ENCODE measurements around the gene CHMP2B. TPM values are rescaled to one million over a fixed set of nuclear protein-coding genes. Genes with fewer than 3 reads are reported as not detected.

CHMP2B gene
- total RNA-seq, 1 experiment from 2014 or later = 54.3 TPM

DNA sequence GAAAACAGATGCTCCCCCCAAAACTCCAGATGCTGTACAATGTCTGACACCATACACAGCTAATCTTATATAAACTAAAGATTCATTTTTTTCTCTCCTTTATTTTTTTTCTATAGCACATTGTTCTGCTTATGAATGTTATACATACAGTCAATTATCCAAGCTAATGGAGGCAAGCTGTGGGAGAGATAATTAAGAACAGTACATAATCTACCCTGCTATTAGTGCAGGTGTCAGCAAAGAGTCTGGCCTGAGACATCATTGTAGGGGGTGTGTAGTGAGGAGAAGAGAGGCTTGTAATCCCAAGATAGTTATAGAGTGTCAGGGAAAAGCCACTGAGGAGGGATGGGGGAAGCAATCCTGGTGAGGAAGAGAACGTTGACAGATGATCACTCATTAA lies 25.4 kb upstream of the CHMP2B start:
- TF ChIP-seq ATF3 (IDR thresholded peaks at IDR 0.05) = no peak
- no peak for TF ChIP-seq EZH2 (IDR thresholded peaks at IDR 0.05)
- TF ChIP-seq REST (IDR thresholded peaks at IDR 0.05; ENCODE audit: low read depth) = no peak
- no peak for TF ChIP-seq POLR2A (IDR thresholded peaks at IDR 0.05; ENCODE audit: borderline replicate concordance, extremely low read depth, insufficient read depth, insufficient read length)
- TF ChIP-seq EGR1 (IDR thresholded peaks at IDR 0.05; ENCODE audit: low read depth) = no peak
- TF ChIP-seq POLR2AphosphoS5 (IDR thresholded peaks at IDR 0.05; ENCODE audit: low read depth, low read length) = no peak
- TF ChIP-seq JUND (IDR thresholded peaks at IDR 0.05) = no peak
- BruUV-seq (replicated peaks) = no TSS peak
- POLR2A ChIA-PET = no interaction called here
- H3K4me2 ChIP-seq (ENCODE audit: low read length) = no peak overlapping the region
- RAD21 ChIA-PET (ENCODE audit: low non-redundant PET in 1 of 2, low total read pairs in 2 of 2, uncharacterized antibody in 2 of 2, unreplicated experiment in 2 of 2) = no interaction called here
- H2AFZ ChIP-seq (ENCODE audit: low read depth, low read length, poor library complexity, severe bottlenecking) = no peak overlapping the region
- H3K79me2 ChIP-seq (ENCODE audit: insufficient read depth, low read length) = no peaks in the 10 kb centered on the region
- no peaks in the 10 kb centered on the region for H3K36me3 ChIP-seq (ENCODE audit: control insufficient read depth in 1 of 2, insufficient read depth in 2 of 2, low read length in 2 of 2)
- H3K4me3 ChIP-seq (replicated peaks in 1 of 2; ENCODE audit: low read depth in 1 of 2, low read length in 2 of 2) = no peak overlapping the region
- no peaks in the 10 kb centered on the region for H4K20me1 ChIP-seq (ENCODE audit: insufficient read depth)
- CTCF ChIA-PET = no interaction called here
- H3K27ac ChIP-seq (ENCODE audit: low read depth, low read length) = no peak overlapping the region
- H3K9me3 ChIP-seq (ENCODE audit: control insufficient read depth in 1 of 2, insufficient read depth in 1 of 2, low read depth in 1 of 2, low read length in 2 of 2) = no peaks in the 10 kb centered on the region
- no peaks in the 10 kb centered on the region for H3K27me3 ChIP-seq (ENCODE audit: insufficient read depth, low read length)
- H3K4me1 ChIP-seq (ENCODE audit: control insufficient read depth in 1 of 2, insufficient read depth in 2 of 2, low read length in 2 of 2) = peaks cover 2 to 13% of the 10 kb centered on the region in 2 experiments; a peak in 2 of 4 replicates
- no peaks in the 10 kb centered on the region for H3K9me2 ChIP-seq (ENCODE audit: insufficient read depth)
- H3K9ac ChIP-seq (ENCODE audit: low read length) = no peak overlapping the region
- ATAC-seq (no peak), DNase-seq (ENCODE audit: low read depth, low spot score) (no peak)
- intact Hi-C loops (cut with micrococcal nuclease) = no loop called here

DNA sequence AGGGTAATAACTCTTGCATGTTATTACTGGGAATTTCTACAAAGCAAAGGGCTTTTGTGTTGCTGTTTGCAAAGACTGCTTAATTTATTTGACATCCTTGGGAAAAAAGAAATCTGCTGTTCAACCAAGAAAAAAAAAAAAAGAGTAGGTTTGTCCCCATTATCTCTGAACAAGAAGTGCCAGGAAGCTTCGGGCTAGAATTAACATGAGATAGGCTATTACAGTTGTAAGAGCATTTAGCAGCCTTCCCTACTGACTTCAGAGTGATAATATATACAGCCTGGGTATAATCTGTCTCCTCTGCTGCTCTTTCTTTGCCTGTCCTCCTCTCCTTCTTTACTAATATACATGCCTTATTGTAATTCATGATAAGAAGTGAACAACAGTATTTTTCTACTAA lies 23.3 kb upstream of the CHMP2B start:
- H2AFZ ChIP-seq (ENCODE audit: low read depth, low read length, poor library complexity, severe bottlenecking) = no peak overlapping the region
- no peak overlapping the region for H3K27ac ChIP-seq (ENCODE audit: low read depth, low read length)
- no TSS peak for BruUV-seq (replicated peaks)
- no peak overlapping the region for H3K4me3 ChIP-seq (replicated peaks in 1 of 2; ENCODE audit: low read depth in 1 of 2, low read length in 2 of 2)
- H4K20me1 ChIP-seq (ENCODE audit: insufficient read depth) = no peaks in the 10 kb centered on the region
- no peaks in the 10 kb centered on the region for H3K9me3 ChIP-seq (ENCODE audit: control insufficient read depth in 1 of 2, insufficient read depth in 1 of 2, low read depth in 1 of 2, low read length in 2 of 2)
- peaks cover 7 to 28% of the 10 kb centered on the region in 2 experiments; a peak in 3 of 4 replicates for H3K4me1 ChIP-seq (ENCODE audit: control insufficient read depth in 1 of 2, insufficient read depth in 2 of 2, low read length in 2 of 2)
- H3K36me3 ChIP-seq (ENCODE audit: control insufficient read depth in 1 of 2, insufficient read depth in 2 of 2, low read length in 2 of 2) = no peaks in the 10 kb centered on the region
- ATAC-seq = no peak
- H3K9ac ChIP-seq (ENCODE audit: low read length) = no peak overlapping the region
- ChIA-PET RAD21 (ENCODE audit: low non-redundant PET in 1 of 2, low total read pairs in 2 of 2, uncharacterized antibody in 2 of 2, unreplicated experiment in 2 of 2) (no interaction called here), CTCF (no interaction called here), POLR2A (no interaction called here)
- H3K79me2 ChIP-seq (ENCODE audit: insufficient read depth, low read length) = no peaks in the 10 kb centered on the region
- no peaks in the 10 kb centered on the region for H3K9me2 ChIP-seq (ENCODE audit: insufficient read depth)
- H3K4me2 ChIP-seq (ENCODE audit: low read length) = no peak overlapping the region
- intact Hi-C loops (cut with micrococcal nuclease) = no loop called here
- DNase-seq (ENCODE audit: low read depth, low spot score) = no peak
- H3K27me3 ChIP-seq (ENCODE audit: insufficient read depth, low read length) = no peaks in the 10 kb centered on the region
- TF ChIP-seq, protein P1, sequence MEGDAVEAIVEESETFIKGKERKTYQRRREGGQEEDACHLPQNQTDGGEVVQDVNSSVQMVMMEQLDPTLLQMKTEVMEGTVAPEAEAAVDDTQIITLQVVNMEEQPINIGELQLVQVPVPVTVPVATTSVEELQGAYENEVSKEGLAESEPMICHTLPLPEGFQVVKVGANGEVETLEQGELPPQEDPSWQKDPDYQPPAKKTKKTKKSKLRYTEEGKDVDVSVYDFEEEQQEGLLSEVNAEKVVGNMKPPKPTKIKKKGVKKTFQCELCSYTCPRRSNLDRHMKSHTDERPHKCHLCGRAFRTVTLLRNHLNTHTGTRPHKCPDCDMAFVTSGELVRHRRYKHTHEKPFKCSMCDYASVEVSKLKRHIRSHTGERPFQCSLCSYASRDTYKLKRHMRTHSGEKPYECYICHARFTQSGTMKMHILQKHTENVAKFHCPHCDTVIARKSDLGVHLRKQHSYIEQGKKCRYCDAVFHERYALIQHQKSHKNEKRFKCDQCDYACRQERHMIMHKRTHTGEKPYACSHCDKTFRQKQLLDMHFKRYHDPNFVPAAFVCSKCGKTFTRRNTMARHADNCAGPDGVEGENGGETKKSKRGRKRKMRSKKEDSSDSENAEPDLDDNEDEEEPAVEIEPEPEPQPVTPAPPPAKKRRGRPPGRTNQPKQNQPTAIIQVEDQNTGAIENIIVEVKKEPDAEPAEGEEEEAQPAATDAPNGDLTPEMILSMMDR (IDR thresholded peaks at IDR 0.05 in 2 of 3, conservative IDR thresholded peaks at IDR 0.05 in 1 of 3; ENCODE audit: borderline replicate concordance in 1 of 3, insufficient read depth in 1 of 3, low read depth in 2 of 3, low read length in 2 of 3) = no peak
- TF ChIP-seq MAX (IDR thresholded peaks at IDR 0.05) (no peak), JUND (IDR thresholded peaks at IDR 0.05) (no peak), ELF1 (IDR thresholded peaks at IDR 0.05; ENCODE audit: borderline replicate concordance, low read depth) (no peak), REST (IDR thresholded peaks at IDR 0.05; ENCODE audit: low read depth) (no peak), EZH2 (IDR thresholded peaks at IDR 0.05) (no peak), POLR2AphosphoS5 (IDR thresholded peaks at IDR 0.05; ENCODE audit: low read depth, low read length) (no peak)

Measured in HCT116 (cell line).